HG02970 (cell line): Measurements from ENCODE around the gene FXR1.
"Not testable (repeated sequence)": the region's sequence is repeated elsewhere in the genome, so short reads cannot be mapped to it uniquely, and the experiment has no call there.

Experiments used
- ATAC-seq: cut with Tn5 transposase; IDR thresholded peaks from one replicate; pipeline ENCODE4 v1.9.1; 2021; ENCODE audit warnings: mild to moderate bottlenecking, moderate library complexity, moderate number of reproducible peaks; ENCODE audit not compliant: unreplicated experiment, low FRiP score

FXR1 gene

GRCh38 chr3:181002331-181002730 lies 89.9 kb downstream of the FXR1 start:
- not testable (repeated sequence) for ATAC-seq

GRCh38 chr3:181003469-181003868 lies 91.0 kb downstream of the FXR1 start:
- ATAC-seq, result not testable (repeated sequence)

DNA sequence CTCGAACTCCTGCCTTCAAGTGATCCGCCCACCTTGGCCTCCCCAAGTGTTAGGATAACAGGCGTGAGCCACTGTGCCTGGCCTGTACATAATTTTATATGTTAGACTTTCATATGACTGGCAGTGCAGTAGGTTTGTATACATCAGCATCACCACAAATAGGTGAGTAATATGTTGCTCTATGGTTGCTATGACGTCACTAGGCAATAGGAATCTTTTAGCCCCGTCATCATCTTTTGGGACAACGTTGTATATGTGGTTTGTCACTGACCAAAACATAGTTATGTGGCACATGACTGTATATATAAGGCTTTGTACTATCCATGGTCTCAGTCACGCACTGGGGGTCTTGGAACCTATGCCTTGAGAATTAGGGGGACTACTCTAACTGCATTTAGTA lies 94.1 kb downstream of the FXR1 start:
- no peak for ATAC-seq

- ATAC-seq, result no peak
Observed at GRCh38 chr3:181007262-181007661, 94.8 kb downstream of the FXR1 start.

GRCh38 chr3:181008796-181009195 lies 96.3 kb downstream of the FXR1 start:
- no peak for ATAC-seq

- no peak for ATAC-seq
Observed at GRCh38 chr3:181009225-181009624, 96.8 kb downstream of the FXR1 start.

DNA sequence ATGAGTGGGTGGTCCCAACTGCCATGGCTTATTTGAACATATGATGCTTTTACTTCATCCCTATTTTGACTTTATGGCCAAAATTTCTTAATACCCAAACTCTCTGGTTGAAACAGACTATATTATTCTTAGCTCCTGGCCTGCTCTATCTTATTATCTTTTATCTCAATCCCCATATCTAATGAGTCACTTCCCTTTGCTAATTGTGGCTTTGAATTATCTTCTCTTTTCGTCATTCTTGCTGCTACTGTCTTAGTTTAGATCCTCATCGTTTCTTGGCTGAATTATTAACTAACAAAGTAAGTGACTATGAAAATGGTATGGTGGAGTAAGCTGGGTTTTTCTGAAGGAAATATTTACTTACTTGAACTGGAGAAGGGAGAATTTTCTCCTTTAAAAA lies 105.2 kb downstream of the FXR1 start:
- ATAC-seq, result no peak

DNA sequence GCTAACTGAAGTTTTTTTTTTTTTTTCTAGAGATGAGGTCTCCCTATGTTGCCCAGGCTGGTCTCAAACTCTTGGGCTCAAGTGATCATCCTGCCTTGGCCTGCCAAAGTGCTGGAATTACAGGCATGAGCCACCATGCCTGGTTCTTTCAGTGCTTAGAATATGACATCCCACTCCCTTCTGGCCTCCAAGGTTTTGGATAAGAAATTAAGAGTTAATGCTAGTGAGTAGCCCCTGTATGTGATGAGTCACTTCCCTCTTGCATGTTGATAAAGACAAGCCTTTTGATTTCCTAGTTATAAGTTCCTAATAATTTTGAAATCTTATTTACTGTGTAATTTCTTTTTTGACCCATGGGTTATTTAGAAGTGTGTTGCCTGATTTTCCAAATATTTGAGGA lies 112.7 kb downstream of the FXR1 start:
- no peak for ATAC-seq

DNA sequence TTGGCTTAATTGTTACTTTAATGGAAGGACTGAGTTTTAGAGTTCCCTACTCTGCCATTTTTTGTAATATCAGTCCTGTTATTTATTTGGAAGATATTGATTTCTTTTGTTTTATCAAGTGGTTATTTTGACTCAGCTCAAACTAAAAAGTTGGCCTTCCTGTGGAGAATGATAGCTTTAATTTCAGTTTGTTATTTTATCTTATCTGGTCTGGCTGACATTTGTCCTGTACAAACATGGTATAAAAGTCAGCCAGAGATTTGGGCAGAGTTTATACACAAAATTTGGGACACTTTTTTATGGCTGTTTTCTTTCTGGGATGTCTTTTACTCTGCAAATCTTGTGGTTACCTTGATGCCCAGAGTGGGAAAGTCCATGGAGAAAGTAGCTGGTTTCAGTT lies 118.5 kb downstream of the FXR1 start:
- ATAC-seq, result no peak
